Measurements from ENCODE around the gene MOV10.
A peak's percentile ranks its signal among the peaks of the same experiment; 100 is the strongest.

Gene MOV10

GRCh38 chr1:112700290-112701226 lies 26.1 kb downstream of the MOV10 start (continued):
- TF ChIP-seq PRDM10 (tag by site-specific recombination; IDR thresholded peaks at IDR 0.05) (peak; percentile 89), ZNF530 (tag by site-specific recombination; IDR thresholded peaks at IDR 0.05; ENCODE audit: low read depth) (no peak), ZNF121 (tag by site-specific recombination; IDR thresholded peaks at IDR 0.05) (no peak), RBAK (tag by site-specific recombination; IDR thresholded peaks at IDR 0.05) (no peak), ZNF658 (tag by site-specific recombination; IDR thresholded peaks at IDR 0.05) (no peak), ZNF202 (tag by site-specific recombination; IDR thresholded peaks at IDR 0.05; ENCODE audit: borderline replicate concordance) (no peak), ZNF660 (tag by site-specific recombination; IDR thresholded peaks at IDR 0.05) (peak; percentile 98), KLF9 (tag by site-specific recombination; IDR thresholded peaks at IDR 0.05; ENCODE audit: low read depth) (peak; percentile 91), PRDM4 (tag by site-specific recombination; IDR thresholded peaks at IDR 0.05) (no peak; the same call in 1 of the 2 replicates), ZNF280D (tag by site-specific recombination; IDR thresholded peaks at IDR 0.05) (no peak), ZBTB7A (tag by site-specific recombination; IDR thresholded peaks at IDR 0.05; ENCODE audit: low read depth) (no peak), ZBTB1 (tag by site-specific recombination; IDR thresholded peaks at IDR 0.05) (no peak), ZNF555 (tag by site-specific recombination; conservative IDR thresholded peaks at IDR 0.05) (no peak), ZIC2 (tag by site-specific recombination; IDR thresholded peaks at IDR 0.05) (peak; percentile 99), ZBTB49 (tag by site-specific recombination; IDR thresholded peaks at IDR 0.05; ENCODE audit: low read depth) (no peak), ZNF670 (tag by site-specific recombination; IDR thresholded peaks at IDR 0.05; ENCODE audit: low read depth) (no peak), ZNF624 (tag by site-specific recombination; IDR thresholded peaks at IDR 0.05) (no peak), ZBTB48 (tag by site-specific recombination; IDR thresholded peaks at IDR 0.05) (peak; percentile 28; the same call in 1 of the 2 replicates), ZNF548 (tag by site-specific recombination; IDR thresholded peaks at IDR 0.05) (no peak), ELK4 (IDR thresholded peaks at IDR 0.05; ENCODE audit: borderline replicate concordance, low read depth, low read length) (no peak), GFI1B (tag by site-specific recombination; IDR thresholded peaks at IDR 0.05) (no peak), INSM2 (tag by site-specific recombination; IDR thresholded peaks at IDR 0.05) (0 out of 2 replicates have a peak, but pooled peaks have one; percentile 48), ZNF747 (tag by site-specific recombination; IDR thresholded peaks at IDR 0.05) (no peak), SETDB1 (IDR thresholded peaks at IDR 0.05; ENCODE audit: insufficient read length, low read length) (no peak)
